Measurements from ENCODE around the gene MAP3K10.

The MAP3K10 gene

DNA sequence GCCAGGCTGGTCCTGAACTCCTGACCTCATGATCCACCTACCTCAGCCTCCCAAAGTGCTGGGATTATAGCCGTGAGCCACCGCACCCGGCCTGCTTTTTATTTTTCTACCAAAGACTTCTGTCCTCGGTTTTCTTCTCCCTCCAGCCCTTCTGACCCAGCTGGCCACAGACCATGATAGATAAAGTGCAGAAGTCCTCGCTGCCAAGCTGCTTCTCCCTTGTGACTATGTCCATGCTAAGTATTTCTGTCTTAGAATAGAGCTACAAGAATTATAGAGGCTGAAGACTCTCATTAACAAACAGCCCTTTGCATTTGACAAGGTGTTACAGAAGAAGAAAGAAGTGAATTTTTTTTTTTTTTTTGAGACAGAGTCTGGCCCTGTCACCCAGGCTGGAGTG, 15.4 kb upstream of the MAP3K10 start:
- no peak for FAIRE-seq

DNA sequence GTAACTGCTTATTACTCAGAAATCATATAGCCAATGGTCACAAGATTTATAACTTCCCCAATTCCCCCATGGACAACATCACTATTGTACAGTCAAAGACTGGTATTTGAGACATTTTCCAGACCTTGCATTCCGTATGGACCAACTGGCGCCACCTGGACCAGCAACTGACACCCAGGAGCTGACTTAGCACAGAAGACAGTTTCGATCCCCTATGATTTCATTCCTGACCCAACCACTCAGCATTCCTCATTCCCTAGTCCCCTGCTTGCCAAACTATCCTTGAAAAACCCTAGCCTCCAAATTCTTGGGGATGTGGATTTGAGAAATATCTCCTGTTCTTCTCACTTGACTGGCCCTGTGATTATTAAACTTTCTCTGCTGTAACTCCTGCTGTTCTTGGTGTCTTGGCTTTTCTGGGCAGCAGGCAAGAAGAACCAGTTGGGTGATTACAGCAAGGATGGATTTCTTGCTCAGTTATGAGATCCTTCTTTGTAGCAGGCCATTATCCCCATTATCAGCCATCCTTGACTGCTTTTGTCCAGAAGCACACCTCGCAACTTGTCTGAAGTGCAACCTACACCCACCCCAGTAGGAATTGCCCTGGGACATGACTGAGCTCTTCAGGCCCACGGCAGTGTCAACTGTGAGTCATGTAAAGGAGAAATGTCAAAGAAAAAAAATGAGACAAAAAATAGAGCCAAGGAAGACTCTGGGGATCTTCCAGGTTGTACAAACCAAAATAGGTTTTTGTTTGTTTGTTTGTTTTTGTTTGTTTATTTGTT, 13.7 kb upstream of the MAP3K10 start:
- no peak for FAIRE-seq

DNA sequence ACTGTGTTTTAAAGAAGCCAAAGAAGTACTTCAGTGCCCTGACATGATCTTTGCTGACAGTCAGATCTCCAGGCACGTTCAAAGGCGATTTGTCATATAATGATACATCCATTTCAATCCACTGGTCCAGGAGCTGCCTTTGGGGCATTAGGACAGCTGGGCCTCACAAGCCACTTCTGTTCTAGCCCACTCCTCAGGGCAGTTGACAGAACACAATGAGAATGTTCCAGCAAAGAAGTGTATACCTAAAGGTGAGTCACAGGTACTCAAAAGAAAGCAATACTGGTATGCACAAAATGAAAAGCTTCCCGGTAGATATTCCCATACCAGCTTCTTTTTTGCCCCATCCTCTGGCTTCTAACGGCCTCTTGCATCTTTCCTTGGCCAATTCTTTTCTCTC, 12.5 kb upstream of the MAP3K10 start:
- FAIRE-seq = no peak

DNA sequence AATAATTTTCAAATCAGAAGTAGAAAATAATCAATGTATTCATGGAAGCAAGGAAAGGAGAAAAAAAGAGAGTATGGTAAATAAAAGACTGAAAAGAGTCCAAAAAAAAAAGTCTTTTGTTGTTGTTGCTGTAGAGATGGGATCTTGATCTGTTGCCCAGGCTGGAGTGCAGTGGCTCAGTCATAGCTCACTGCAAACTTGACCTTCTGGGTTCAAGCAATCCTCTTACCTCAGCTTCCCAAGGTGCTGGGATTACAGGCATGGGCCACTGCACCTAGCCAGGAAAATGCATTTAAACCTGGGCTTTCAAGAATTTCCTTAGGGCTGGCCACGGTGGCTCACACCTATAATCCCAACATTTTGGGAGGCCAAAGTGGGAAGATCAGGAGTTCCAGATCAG, 7.0 kb upstream of the MAP3K10 start:
- FAIRE-seq = no peak

DNA sequence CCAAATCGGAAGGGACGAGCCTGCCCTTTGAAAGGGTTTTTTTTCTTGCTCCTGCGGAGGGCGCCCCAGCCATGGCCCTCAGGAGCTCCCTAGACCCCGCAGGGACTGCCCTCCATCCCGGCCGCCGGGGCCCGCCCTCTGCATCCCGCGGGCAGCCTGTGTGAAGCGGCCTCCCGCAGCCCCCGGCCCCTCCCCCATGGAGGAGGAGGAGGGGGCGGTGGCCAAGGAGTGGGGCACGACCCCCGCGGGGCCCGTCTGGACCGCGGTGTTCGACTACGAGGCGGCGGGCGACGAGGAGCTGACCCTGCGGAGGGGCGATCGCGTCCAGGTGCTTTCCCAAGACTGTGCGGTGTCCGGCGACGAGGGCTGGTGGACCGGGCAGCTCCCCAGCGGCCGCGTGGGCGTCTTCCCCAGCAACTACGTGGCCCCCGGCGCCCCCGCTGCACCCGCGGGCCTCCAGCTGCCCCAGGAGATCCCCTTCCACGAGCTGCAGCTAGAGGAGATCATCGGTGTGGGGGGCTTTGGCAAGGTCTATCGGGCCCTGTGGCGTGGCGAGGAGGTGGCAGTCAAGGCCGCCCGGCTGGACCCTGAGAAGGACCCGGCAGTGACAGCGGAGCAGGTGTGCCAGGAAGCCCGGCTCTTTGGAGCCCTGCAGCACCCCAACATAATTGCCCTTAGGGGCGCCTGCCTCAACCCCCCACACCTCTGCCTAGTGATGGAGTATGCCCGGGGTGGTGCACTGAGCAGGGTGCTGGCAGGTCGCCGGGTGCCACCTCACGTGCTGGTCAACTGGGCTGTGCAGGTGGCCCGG, 815 bp downstream of the MAP3K10 start:
- FAIRE-seq = no peak

DNA sequence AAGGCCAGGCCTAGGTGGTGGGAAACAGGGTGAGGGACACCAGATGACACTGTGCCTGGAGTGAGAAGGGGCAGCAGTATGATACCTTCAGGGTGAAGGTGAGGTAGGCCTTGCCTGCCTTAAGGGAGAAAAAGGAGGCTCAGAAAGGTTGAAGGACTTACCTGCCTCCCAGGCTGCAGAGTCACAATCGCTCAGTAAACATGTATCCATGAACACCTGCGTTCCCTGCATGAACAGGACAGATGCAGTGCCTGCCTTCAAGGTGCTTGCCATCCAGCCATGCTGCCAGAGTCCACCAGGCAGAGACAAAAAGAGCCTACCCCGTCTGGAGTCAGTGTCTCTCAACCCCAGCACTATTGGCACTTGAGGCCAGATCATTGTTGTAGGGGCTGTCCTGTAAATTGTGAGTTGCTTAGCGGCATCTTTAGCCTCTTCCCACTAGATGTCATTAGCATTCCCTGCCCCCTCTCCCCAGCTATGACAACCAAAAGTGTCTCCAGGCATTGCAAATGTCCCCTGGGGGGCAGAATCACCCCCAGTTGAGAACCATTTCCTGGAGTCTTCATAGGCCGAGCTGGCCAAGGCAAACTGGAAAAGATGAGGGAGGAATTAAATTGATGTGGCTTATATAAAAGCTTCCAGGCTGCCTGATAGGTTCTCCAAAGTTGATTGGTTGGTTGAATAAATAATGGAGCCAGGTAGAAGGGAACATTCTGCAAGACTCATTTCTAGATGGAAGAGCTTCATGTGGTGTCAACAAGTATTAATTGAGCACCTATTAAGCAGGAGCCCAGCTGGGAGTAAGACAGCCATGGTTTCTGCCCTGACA, 1.7 kb downstream of the MAP3K10 start:
- no peak for FAIRE-seq

DNA sequence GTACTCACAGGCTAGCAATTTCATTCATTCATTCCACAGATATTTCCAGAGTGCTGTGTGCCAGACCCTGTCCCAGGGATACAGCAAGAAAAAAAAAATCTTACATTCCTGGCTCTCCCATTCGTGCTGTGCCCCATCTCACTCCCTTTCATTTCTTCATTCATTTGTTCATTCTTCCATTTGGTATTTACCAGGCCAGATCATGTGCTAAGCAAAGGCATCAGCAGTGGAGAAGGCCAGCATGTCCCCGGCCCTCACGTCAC, 2.3 kb downstream of the MAP3K10 start:
- FAIRE-seq = no peak

DNA sequence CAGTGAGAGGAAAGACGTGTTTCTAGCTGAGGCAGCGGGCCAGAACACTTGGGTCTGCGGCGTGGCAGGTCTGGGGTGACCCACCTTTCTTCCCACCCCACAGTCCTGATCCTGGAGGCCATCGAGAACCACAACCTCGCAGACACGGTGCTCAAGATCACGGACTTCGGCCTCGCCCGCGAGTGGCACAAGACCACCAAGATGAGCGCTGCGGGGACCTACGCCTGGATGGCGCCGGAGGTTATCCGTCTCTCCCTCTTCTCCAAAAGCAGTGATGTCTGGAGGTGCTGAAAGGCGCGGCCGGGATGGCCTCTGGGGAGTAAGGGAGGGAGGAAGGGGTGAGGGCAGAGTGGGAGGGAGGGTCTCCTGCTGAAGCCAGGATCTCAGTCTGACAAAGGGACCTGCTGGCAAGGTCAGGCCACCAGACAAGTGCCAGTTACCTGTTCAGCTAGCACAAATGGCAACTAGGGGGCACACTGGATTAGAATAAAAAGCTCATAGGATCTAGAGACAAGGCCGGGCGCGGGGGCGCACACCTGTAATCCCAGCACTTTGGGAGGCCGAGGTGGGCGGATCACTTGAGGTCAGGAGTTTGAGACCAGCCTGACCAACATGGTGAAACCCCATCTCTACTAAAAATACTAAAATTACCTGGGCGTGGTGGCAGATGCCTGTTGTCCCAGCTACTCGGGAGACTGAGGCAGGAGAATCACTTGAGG, 7.2 kb downstream of the MAP3K10 start:
- no peak for FAIRE-seq

DNA sequence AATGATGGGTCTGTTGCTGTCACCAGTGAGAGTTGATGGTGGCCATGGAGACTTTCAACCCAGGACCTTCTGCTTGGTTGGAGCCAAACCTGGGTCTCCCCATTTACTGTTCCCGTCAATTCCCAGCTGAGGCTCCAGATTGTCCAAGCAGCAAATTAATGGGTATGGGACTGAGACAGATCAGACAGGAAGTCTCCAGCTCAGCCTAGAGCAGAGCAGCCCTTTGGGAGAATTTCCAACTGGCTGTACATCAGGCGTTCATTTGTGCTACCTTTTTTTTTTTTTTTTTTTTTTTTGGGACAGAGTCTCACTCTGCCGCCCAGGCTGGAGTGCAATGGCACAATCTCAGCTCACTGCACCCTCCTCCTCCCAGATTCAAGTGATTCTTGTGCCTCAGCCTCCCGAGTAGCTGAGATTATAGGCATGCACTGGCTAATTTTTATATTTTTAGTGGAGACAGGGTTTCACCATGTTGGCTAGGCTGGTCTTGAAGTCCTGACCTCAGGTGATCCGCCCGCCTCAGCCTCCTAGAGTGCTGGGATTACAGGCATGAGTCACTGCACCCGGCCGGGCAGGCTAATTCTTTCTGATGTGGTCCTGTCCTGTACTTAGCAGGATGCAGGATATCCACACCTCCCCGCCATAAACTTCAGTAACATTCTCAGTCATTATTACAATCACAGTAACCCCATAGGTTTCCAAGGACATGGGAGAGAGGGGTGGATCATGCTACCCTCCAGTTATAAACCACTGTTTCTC, 9.3 kb downstream of the MAP3K10 start:
- FAIRE-seq = no peak

DNA sequence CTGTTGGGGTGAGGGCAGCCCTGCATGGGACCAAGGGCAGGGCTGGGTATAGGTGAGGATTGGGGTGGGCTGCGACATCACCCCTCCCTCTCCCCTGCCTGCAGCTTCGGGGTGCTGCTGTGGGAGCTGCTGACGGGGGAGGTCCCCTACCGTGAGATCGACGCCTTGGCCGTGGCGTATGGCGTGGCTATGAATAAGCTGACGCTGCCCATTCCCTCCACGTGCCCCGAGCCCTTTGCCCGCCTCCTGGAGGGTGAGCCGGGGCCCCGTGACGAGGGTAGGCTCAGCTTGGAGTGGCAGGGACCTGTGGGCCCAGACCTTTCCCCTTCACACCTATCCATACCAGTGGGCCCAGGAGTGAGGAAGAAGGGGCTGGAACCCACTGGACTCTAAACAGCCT, 13.2 kb downstream of the MAP3K10 start:
- FAIRE-seq = no peak

DNA sequence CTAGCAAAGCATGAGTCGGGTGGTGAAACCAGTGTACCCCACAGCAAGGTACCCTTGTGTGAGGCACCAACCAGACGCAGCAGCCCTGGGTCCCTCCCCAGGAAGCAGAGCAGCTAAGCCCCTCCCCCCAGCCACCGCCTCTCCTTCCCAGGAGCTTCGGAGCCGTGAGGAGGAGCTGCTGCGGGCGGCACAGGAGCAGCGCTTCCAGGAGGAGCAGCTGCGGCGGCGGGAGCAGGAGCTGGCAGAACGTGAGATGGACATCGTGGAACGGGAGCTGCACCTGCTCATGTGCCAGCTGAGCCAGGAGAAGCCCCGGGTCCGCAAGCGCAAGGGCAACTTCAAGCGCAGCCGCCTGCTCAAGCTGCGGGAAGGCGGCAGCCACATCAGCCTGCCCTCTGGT, 14.5 kb downstream of the MAP3K10 start:
- no peak for FAIRE-seq

DNA sequence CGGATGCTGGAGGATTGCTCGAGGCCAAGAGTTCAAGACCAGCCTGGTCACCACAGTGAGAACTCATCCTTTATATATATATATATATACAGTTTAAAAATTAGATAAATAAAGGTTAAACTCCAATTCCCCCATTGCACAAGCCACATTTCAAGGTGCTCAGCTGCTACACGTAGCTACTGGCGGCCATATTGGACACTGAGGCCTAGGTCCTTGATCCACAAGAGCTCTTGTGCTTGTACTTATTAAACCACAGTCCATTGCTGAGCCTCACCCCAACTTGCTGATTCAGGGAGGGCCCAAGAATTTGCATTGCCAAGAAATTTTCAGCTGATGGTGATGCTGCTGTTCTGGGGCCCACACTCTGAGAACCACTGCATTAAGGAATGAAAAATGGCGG, 17.4 kb downstream of the MAP3K10 start:
- FAIRE-seq = no peak

DNA sequence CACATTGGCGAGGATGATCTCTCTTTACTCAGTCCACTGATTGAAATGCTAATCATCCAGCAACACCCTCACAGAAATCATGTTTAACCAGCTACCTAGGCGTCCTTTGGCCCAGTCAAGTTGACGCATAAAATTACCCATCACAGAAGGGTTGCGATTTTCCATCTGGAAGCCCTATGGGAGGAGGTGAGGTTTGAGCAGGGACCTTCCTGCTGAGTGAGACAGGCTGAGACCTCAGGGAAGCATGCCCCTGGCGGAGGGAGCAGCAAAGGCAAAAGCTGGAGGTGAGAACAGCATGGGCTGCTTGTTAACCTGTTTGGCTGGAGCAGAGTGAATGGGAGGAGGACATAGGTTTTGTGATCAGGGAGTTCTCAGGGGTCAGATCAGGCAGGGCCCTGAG, 19.7 kb downstream of the MAP3K10 start:
- no peak for FAIRE-seq

DNA sequence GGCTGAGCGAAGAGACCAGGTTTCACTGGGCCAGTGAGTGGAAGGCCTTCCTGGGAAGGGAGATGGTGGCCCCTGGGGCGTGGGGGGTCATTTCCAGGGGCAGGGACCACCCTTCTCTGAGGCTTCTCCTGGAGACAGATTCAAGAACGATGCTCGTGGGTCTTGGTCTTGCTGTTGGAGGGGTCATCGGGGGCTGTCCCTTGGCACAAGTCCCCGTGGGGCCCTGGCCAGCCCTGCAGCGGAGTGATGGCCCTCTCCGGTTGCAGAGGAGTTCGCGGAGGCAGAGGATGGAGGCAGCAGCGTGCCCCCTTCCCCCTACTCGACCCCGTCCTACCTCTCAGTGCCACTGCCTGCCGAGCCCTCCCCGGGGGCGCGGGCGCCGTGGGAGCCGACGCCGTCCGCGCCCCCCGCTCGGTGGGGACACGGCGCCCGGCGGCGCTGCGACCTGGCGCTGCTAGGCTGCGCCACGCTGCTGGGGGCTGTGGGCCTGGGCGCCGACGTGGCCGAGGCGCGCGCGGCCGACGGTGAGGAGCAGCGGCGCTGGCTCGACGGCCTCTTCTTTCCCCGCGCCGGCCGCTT, 22.1 kb downstream of the MAP3K10 start:
- FAIRE-seq = no peak

DNA sequence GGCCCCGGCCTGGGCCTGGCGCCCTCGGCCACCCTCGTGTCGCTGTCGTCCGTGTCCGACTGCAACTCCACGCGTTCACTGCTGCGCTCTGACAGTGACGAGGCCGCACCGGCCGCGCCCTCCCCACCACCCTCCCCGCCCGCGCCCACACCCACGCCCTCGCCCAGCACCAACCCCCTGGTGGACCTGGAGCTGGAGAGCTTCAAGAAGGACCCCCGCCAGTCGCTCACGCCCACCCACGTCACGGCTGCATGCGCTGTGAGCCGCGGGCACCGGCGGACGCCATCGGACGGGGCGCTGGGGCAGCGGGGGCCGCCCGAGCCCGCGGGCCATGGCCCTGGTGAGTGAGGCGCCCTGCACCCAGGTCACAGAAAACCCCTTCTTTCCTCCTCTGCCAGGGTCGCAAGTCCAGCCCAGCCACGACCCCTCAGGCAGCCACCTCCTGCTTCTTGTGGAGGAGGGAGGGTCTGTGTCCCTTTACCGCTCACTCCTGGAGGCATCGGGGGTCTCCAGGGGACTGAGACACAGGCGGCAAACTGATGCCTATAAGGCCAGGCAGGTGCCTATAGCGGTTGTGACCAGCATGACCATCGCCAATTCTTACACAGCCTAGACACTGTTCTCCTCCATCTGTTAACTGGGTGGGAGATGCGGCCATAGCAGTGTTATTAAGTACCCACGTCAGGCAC, 22.8 kb downstream of the MAP3K10 start:
- FAIRE-seq = no peak

DNA sequence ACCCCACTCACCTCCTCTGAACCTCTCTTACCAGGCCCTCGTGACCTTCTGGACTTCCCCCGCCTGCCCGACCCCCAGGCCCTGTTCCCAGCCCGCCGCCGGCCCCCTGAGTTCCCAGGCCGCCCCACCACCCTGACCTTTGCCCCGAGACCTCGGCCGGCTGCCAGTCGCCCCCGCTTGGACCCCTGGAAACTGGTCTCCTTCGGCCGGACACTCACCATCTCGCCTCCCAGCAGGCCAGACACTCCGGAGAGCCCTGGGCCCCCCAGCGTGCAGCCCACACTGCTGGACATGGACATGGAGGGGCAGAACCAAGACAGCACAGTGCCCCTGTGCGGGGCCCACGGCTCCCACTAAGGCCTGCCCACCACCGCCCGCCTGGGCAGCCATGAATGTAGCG, 23.7 kb downstream of the MAP3K10 start:
- FAIRE-seq = no peak

DNA sequence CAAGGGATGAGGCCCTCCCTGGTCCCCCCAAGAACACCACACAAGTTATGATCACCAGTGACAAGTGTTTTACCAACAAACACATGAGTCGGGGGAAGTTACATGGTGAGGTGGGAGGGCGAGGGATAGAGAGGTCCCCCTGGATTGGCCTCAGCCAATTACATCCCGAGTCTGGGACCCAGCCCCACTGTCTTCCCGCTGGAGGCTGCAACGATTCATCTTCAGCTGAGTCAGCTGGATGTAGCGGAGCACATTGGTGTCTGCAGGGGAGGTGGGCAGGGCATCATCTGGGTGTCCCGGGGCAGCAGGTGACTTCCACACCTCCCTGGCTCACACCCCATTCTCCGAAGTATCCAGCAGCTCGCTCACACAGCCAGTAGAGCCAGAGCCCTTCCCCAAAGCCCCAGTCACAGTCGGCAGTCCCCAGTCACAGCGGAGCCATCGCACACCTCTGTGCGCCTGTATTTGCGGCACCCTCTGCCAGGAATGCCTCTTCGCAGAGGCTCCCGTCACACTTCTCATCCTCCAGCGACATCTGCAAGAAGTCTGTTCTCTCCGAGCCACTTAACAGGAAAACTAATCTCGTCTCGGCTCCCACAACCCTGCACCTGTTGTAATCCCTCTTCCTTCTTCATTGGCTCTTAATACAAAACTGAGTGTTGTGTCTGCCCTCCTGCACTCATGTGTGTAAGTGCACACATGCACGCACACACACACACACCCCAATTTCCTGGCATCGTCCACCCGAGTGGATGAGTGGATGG, 25.0 kb downstream of the MAP3K10 start:
- FAIRE-seq = no peak

DNA sequence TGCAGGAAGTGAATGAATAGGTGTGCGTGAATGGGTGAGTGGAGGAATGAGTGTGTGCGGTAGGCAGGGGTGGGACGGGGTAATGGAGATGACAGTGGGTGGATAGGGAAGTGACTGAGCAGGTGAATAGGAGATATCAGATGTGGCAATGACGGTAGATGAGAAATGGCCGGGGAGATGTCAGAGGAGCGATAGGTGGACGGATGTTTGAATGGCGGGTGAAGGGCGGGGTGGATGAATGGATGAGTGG, 25.5 kb downstream of the MAP3K10 start:
- no peak for FAIRE-seq

DNA sequence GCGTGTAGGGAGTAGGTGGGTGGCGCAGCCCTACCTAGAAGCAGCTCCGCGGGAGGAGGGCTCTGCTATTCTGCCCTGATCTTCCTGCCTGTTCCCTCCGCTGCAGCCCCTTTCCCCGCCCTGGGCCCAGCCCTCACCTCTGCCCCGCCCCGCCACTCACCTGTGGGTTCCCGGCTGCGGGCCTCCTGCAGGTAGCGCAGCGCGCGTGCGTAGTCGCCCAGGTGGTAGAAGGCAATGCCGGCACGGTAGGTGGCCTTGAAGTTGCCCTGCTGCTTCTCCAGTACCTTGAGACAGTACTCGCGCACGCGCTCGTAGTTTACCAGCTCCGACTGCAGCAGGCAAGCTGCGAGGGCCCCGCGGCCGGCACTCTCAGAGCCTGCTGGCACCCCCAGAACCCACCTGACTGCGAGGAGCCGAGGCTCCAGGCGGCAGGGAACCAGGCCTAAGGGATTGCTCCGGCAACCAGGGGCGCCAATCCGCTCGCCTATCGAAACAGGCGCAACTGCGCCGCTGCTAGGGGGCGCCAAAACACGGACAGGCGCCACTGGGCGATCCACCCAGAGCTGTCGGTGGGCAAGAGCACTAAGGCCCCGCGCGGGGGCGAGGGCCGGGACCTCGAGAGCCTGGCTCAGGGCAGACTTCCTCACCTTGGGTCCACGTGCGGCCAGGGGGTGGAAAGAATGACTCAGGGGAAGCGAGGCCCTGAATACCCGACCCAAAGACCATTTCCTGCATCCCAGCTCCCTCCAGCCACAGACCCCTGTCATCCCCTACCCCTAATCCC, 26.0 kb downstream of the MAP3K10 start:
- FAIRE-seq = no peak
